Tibial nerve (tissue), 3 donors: ENCODE results near the gene TMEM26.

Source experiments
- POLR2A ChIP-seq, 2 donors: fragments of 450-650 bp; IDR thresholded peaks; one replicate each; pipeline ENCODE4 v1.6.1; 2017; ENCODE audit warnings: antibody characterized with exemption in 2 of 2, mild to moderate bottlenecking in 2 of 2, moderate library complexity in 2 of 2
- TF ChIP-seq, protein P1 (sequence below), 5 experiments: fragments of 200-600 bp in 3 of 5; fragments of 450-650 bp in 2 of 5; sonication (generic) in 3 of 5; IDR thresholded peaks; one replicate each; pipeline ENCODE4 v1.5.1; 2016 to 2019; ENCODE audit warnings: antibody characterized with exemption in 5 of 5, mild to moderate bottlenecking in 3 of 5, moderate library complexity in 2 of 5

- TF ChIP-seq, protein P1, sequence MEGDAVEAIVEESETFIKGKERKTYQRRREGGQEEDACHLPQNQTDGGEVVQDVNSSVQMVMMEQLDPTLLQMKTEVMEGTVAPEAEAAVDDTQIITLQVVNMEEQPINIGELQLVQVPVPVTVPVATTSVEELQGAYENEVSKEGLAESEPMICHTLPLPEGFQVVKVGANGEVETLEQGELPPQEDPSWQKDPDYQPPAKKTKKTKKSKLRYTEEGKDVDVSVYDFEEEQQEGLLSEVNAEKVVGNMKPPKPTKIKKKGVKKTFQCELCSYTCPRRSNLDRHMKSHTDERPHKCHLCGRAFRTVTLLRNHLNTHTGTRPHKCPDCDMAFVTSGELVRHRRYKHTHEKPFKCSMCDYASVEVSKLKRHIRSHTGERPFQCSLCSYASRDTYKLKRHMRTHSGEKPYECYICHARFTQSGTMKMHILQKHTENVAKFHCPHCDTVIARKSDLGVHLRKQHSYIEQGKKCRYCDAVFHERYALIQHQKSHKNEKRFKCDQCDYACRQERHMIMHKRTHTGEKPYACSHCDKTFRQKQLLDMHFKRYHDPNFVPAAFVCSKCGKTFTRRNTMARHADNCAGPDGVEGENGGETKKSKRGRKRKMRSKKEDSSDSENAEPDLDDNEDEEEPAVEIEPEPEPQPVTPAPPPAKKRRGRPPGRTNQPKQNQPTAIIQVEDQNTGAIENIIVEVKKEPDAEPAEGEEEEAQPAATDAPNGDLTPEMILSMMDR (IDR thresholded peaks at IDR 0.05): no peak
- TF ChIP-seq POLR2A (IDR thresholded peaks at IDR 0.05): no peak
These were observed 14.0 kb downstream of the TMEM26 start for GRCh38 chr10:61439058-61439609.
